ENCODE results near the gene CDK4. TPM values are rescaled to one million over a fixed set of nuclear protein-coding genes. Genes with fewer than 3 reads are reported as not detected.

Gene CDK4
- total RNA-seq, 1 donor from 2014 or later, result 140 TPM

- DNase-seq (ENCODE audit: low spot score), result no peak
- H3K36me3 Mint-ChIP-seq (ENCODE audit: low read depth), result peaks cover 21% of the 10 kb centered on the region
- H3K4me3 Mint-ChIP-seq (ENCODE audit: unreplicated experiment), result no peak overlapping the region
- H3K27me3 Mint-ChIP-seq (ENCODE audit: low read depth), result no peaks in the 10 kb centered on the region
- no peaks in the 10 kb centered on the region for H3K4me1 Mint-ChIP-seq (ENCODE audit: low read depth)
- no peak overlapping the region for H3K27ac Mint-ChIP-seq (ENCODE audit: unreplicated experiment)
- H3K9me3 Mint-ChIP-seq (ENCODE audit: low read depth), result peaks cover 4% of the 10 kb centered on the region
- TF ChIP-seq, protein P1, sequence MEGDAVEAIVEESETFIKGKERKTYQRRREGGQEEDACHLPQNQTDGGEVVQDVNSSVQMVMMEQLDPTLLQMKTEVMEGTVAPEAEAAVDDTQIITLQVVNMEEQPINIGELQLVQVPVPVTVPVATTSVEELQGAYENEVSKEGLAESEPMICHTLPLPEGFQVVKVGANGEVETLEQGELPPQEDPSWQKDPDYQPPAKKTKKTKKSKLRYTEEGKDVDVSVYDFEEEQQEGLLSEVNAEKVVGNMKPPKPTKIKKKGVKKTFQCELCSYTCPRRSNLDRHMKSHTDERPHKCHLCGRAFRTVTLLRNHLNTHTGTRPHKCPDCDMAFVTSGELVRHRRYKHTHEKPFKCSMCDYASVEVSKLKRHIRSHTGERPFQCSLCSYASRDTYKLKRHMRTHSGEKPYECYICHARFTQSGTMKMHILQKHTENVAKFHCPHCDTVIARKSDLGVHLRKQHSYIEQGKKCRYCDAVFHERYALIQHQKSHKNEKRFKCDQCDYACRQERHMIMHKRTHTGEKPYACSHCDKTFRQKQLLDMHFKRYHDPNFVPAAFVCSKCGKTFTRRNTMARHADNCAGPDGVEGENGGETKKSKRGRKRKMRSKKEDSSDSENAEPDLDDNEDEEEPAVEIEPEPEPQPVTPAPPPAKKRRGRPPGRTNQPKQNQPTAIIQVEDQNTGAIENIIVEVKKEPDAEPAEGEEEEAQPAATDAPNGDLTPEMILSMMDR (IDR thresholded peaks at IDR 0.05), result no peak
Measured at GRCh38 chr12:57713209-57713608, 38.9 kb downstream of the CDK4 start.

DNA sequence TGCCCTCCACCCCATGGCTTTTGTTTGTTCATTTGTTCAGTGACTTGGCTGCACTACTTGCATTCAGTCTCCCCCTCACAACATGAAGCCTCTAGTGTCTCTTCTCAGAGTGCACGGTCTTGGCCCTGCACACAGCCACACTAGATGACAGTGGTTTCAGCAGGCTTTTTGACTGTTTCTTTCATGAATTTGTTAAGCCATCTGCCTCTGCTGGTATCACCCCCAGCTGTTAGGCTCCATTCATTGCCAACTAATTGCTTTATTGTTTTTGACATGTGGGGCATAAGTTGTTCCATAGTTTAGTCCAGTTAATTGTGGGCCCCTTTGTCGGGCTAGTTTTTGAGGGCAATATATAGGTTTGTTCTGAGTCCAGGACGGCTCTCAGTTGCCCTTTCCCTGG is 39.4 kb downstream of the CDK4 start:
- H3K4me3 Mint-ChIP-seq (ENCODE audit: unreplicated experiment), result no peak overlapping the region
- TF ChIP-seq, protein P1 (IDR thresholded peaks at IDR 0.05), result no peak
- no peaks in the 10 kb centered on the region for H3K4me1 Mint-ChIP-seq (ENCODE audit: low read depth)

GRCh38 chr12:57708296-57708695 is 43.8 kb downstream of the CDK4 start:
- Mint-ChIP-seq H3K9me3 (ENCODE audit: low read depth) (peaks cover 7% of the 10 kb centered on the region), H3K36me3 (ENCODE audit: low read depth) (peaks cover 22% of the 10 kb centered on the region), H3K4me1 (ENCODE audit: low read depth) (no peaks in the 10 kb centered on the region), H3K27ac (ENCODE audit: unreplicated experiment) (no peak overlapping the region), H3K4me3 (ENCODE audit: unreplicated experiment) (no peak overlapping the region), H3K27me3 (ENCODE audit: low read depth) (no peaks in the 10 kb centered on the region)
- DNase-seq (ENCODE audit: low spot score), result no peak
- TF ChIP-seq, protein P1 (IDR thresholded peaks at IDR 0.05), result no peak

More for the DNA sequence above, 39.4 kb downstream of the CDK4 start:
- peaks cover 4% of the 10 kb centered on the region for H3K9me3 Mint-ChIP-seq (ENCODE audit: low read depth)
- H3K27me3 Mint-ChIP-seq (ENCODE audit: low read depth), result no peaks in the 10 kb centered on the region
- H3K27ac Mint-ChIP-seq (ENCODE audit: unreplicated experiment), result no peak overlapping the region
- DNase-seq (ENCODE audit: low spot score), result no peak
- peaks cover 17% of the 10 kb centered on the region for H3K36me3 Mint-ChIP-seq (ENCODE audit: low read depth)

- TF ChIP-seq, protein P1 (IDR thresholded peaks at IDR 0.05), result no peak
- DNase-seq (ENCODE audit: low spot score), result no peak
- Mint-ChIP-seq H3K4me1 (ENCODE audit: low read depth) (no peaks in the 10 kb centered on the region), H3K4me3 (ENCODE audit: unreplicated experiment) (no peak overlapping the region), H3K36me3 (ENCODE audit: low read depth) (peaks cover 26% of the 10 kb centered on the region), H3K27ac (ENCODE audit: unreplicated experiment) (no peak overlapping the region), H3K27me3 (ENCODE audit: low read depth) (no peaks in the 10 kb centered on the region), H3K9me3 (ENCODE audit: low read depth) (peaks cover 11% of the 10 kb centered on the region)
Measured at GRCh38 chr12:57707250-57707649, 44.9 kb downstream of the CDK4 start.

- TF ChIP-seq, protein P1 (IDR thresholded peaks at IDR 0.05), result no peak
- DNase-seq (ENCODE audit: low spot score), result no peak
- Mint-ChIP-seq H3K27ac (ENCODE audit: unreplicated experiment) (no peak overlapping the region), H3K4me1 (ENCODE audit: low read depth) (no peaks in the 10 kb centered on the region), H3K9me3 (ENCODE audit: low read depth) (peaks cover 8% of the 10 kb centered on the region), H3K27me3 (ENCODE audit: low read depth) (no peaks in the 10 kb centered on the region), H3K36me3 (ENCODE audit: low read depth) (peaks cover 39% of the 10 kb centered on the region), H3K4me3 (ENCODE audit: unreplicated experiment) (no peak overlapping the region)
Measured at GRCh38 chr12:57700317-57700716, 51.8 kb downstream of the CDK4 start.

Data from chondrocyte (in vitro differentiated cells).